Measurements from ENCODE around the gene ZNF879.

Gene ZNF879

GRCh38 chr5:179080724-179081123, 57.1 kb downstream of the ZNF879 start:
- DNase-seq (ENCODE audit: low read depth): no peak
- H3K4me3 ChIP-seq (replicated peaks; ENCODE audit: low read depth, low read length): no peak overlapping the region
- no peak for TF ChIP-seq CTCF (IDR thresholded peaks at IDR 0.05; ENCODE audit: low read length, missing control alignments)
